HepG2 (cell line): ENCODE data around the gene SRSF8. TPM values are rescaled to one million over a fixed set of nuclear protein-coding genes. Genes with fewer than 3 reads are reported as not detected.
"Not testable (repeated sequence)": the region's sequence is repeated elsewhere in the genome, so short reads cannot be mapped to it uniquely, and the experiment has no call there.

ENCODE experiments used
- ATAC-seq: fragments of 200-7000 bp; cut with Tn5 transposase; 3 replicates; pipeline ENCODE4 v1.9.1; 2020; ENCODE audit warnings: mild to moderate bottlenecking, moderate library complexity
- BruUV-seq: library from RNA; stranded (reverse); fragments of 400-500 nt; replicated peaks from 2 replicates; lab custom pipeline; 2021; lab: Mats Ljungman, UMichigan
- CTCF ChIA-PET: fragments of 300-600 bp; formaldehyde crosslinking; extraction: SDS; loops from one replicate; lab custom pipeline; 2021; ENCODE audit warnings: low total read pairs, inconsistent platforms, low intra/inter-chr PET ratio; lab: Yijun Ruan, JAX
- POLR2A ChIA-PET: fragments of 350-600 bp; sonication (Branson Sonifier 250); formaldehyde crosslinking; loops from one replicate; lab custom pipeline; 2020; ENCODE audit warnings: antibody characterized with exemption, inconsistent platforms; lab: Yijun Ruan, JAX
- DNase-seq: peaks from one replicate; pipeline ENCODE4 v3.0.0-alpha.2; 2015; ENCODE audit warnings: low spot score
- FAIRE-seq: peaks from 3 replicates; lab custom pipeline; 2011; peaks lifted over from hg19 to GRCh38; lab: Jason Lieb, UNC
- H2AFZ ChIP-seq: one replicate; pipeline ENCODE4 v1.6.1; 2011; ENCODE audit warnings: low read length, inconsistent platforms
- H3K27ac ChIP-seq: fragments of 300-600 bp; 3 replicates; pipeline ENCODE4 v1.8.0; 2011; ENCODE audit warnings: mixed run types, mild to moderate bottlenecking, mixed read lengths, low read length, inconsistent platforms; ENCODE audit not compliant: insufficient read depth; ENCODE audit errors: extremely low read length
- H3K27me3 ChIP-seq, 2 experiments: fragments of 200-600 bp in 1 of 2; 2 replicates in 1 of 2; 3 replicates in 1 of 2; pipeline versions ENCODE4 v1.6.0 to v1.8.0; 2011; ENCODE audit warnings: low read length in 2 of 2, mild to moderate bottlenecking in 2 of 2, moderate library complexity in 2 of 2, inconsistent platforms in 1 of 2; ENCODE audit not compliant: insufficient read depth in 2 of 2, control insufficient read depth in 1 of 2
- H3K36me3 ChIP-seq, 2 experiments: fragments of 200-600 bp in 1 of 2; replicated peaks in 1 of 2; 2 replicates in 1 of 2; 3 replicates in 1 of 2; pipeline versions ENCODE4 v1.5.1 to v1.8.0; 2011; ENCODE audit warnings: low read length in 2 of 2, inconsistent platforms in 1 of 2; ENCODE audit not compliant: insufficient read depth in 2 of 2, control insufficient read depth in 1 of 2
- H3K4me1 ChIP-seq: 2 replicates; pipeline ENCODE4 v1.5.1; 2012; ENCODE audit warnings: low read length, inconsistent platforms; ENCODE audit not compliant: insufficient read depth
- H3K4me2 ChIP-seq: 2 replicates; pipeline ENCODE4 v1.6.0; 2011; ENCODE audit warnings: low read depth, low read length, inconsistent platforms
- H3K4me3 ChIP-seq, 3 experiments: fragments of 200-600 bp in 1 of 3; sonication (generic), shearing (Covaris generic) in 1 of 3; replicated peaks in 1 of 3; 2 replicates each; pipeline ENCODE4 v1.5.1; 2011 to 2016; ENCODE audit warnings: low read length in 3 of 3, inconsistent platforms in 2 of 3, low read depth in 2 of 3, mild to moderate bottlenecking in 2 of 3, control low read depth in 1 of 3, mixed read lengths in 1 of 3; ENCODE audit not compliant: insufficient read depth in 1 of 3
- H3K79me2 ChIP-seq: one replicate; pipeline ENCODE4 v1.6.1; 2011; ENCODE audit warnings: low read length, inconsistent platforms; ENCODE audit not compliant: insufficient read depth
- H3K9ac ChIP-seq: 2 replicates; pipeline ENCODE4 v1.6.0; 2011; ENCODE audit warnings: mild to moderate bottlenecking, low read depth, low read length, inconsistent platforms; ENCODE audit not compliant: insufficient read depth
- H3K9me3 ChIP-seq: 2 replicates; pipeline ENCODE4 v1.5.1; 2012; ENCODE audit warnings: mild to moderate bottlenecking, low read length
- H4K20me1 ChIP-seq: 2 replicates; pipeline ENCODE4 v1.6.0; 2011; ENCODE audit warnings: inconsistent platforms, mild to moderate bottlenecking, low read length, moderate library complexity; ENCODE audit not compliant: insufficient read depth
- SIX4 ChIP-seq: sonication (generic); formaldehyde crosslinking; IDR thresholded peaks from 2 replicates; pipeline ENCODE4 v1.4.0; 2020; ENCODE audit warnings: missing genetic modification reagents
- ZSCAN9 ChIP-seq: IDR thresholded peaks from 2 replicates; pipeline ENCODE4 v1.6.1; 2016; ENCODE audit warnings: borderline replicate concordance
- WGBS: methylation state at CpG from one replicate; pipeline ENCODE4 v1.1.6; 2017; ENCODE audit warnings: low lambda C conversion rate; 5-methylcytosine and 5-hydroxymethylcytosine counted together
- in situ Hi-C: cut with HindIII; loops from 2 replicates; pipeline ENCODE4 v1.10.0; 2017; ENCODE audit warnings: low pct_unique_long_range_greater_than_20kb; ENCODE audit not compliant: extremely low pct_ligation_motif_present
- intact Hi-C: fragments of 100-400 bp; cut with micrococcal nuclease; formaldehyde crosslinking; loops from one replicate; pipeline ENCODE4 v1.10.0; 2022; ENCODE audit not compliant: unreplicated experiment
- polyA plus RNA-seq, 8 experiments: library from polyadenylated mRNA; depleted of rRNA in 3 of 8; stranded (reverse) in 7 of 8; unstranded in 1 of 8; fragments of >200 nt; fragmentation: Illumina TruSeq in 4 of 8; extraction: Trizol in 4 of 8; gene quantifications; 2 replicates each; pipeline versions ENCODE4 v1.2.1 to v1.2.3, GENCODE V29; 2011 to 2016; ENCODE audit warnings: low read depth in 4 of 8, missing spikeins in 1 of 8, mixed read lengths in 1 of 8; ENCODE audit not compliant: insufficient read depth in 1 of 8
- total RNA-seq, 5 experiments: library from RNA; depleted of rRNA; stranded (reverse); fragments of >200 nt; fragmentation: Illumina TruSeq; extraction: Trizol; gene quantifications; 2 replicates each; pipeline ENCODE4 v1.2.3, GENCODE V29; 2016; ENCODE audit warnings: low read depth in 1 of 5

The SRSF8 gene
- total and polyA plus RNA-seq, 2 of the 13 experiments (the other 11 are each of a cell fraction or from before 2014, with no cell fraction given) = 21.8 to 25.8 TPM

DNA sequence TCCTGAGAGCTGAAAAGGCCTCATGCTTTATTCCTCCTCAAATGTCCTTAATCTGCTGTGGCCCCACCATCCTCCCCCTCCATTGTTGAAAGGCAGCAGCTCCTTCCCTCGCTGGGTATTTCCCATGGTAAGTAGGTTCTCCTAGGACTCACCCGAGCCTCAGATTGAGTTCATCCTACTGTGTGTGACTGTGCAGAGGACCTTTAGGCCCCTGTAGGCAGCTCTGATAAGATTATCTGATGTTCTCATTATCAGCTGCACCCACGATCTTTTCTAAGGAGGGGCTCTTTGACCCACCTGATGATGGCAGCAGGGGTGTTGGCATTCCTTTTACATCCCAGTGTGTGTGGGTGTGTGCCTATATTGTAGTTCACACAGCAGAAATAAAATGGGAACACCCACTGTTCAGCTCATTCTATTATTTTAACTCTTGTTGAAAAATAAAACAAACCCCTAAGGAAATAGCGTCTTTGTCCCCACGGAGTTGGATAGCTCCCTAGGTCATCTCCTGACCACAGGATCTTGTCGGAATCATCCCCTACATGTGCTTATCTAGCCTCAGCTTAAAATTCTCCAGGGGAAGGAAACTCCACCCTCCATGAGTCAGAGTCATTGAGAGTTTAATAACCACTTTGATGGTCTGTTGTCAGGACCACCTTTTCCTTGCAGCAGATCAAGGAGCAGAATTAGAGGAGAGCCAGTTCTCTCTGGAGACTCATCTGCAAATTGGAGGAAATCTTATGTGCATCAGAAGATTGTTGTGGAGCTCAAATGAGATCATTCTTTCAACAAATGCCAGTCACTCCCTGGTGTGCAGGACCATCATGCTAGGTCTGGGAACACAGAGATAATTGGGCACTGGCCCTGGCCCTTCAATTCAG lies 42.2 kb downstream of the SRSF8 start:
- Histone ChIP-seq H3K4me3 (no peak overlapping the region), H3K4me1 (no peaks in the 10 kb centered on the region), H3K9ac (no peak overlapping the region), H3K27me3 (no peaks in the 10 kb centered on the region), H3K79me2 (no peaks in the 10 kb centered on the region), H2AFZ (no peak overlapping the region), H3K27ac (no peak overlapping the region), H3K9me3 (no peaks in the 10 kb centered on the region), H3K4me2 (no peak overlapping the region), H3K36me3 (no peaks in the 10 kb centered on the region), H4K20me1 (no peaks in the 10 kb centered on the region)
- ATAC-seq = no peak
- CTCF ChIA-PET = no interaction called here
- no peak for FAIRE-seq
- POLR2A ChIA-PET = no interaction called here
- in situ Hi-C loops (no loop called here), intact Hi-C loops (no loop called here)
- DNase-seq = no peak
- 70% methylated on average over 6 of the region's 6 CpGs for WGBS
- no TSS peak for BruUV-seq
- TF ChIP-seq SIX4 (CRISPR knock-in tag) (no peak), ZSCAN9 (CRISPR knock-in tag) (no peak)

DNA sequence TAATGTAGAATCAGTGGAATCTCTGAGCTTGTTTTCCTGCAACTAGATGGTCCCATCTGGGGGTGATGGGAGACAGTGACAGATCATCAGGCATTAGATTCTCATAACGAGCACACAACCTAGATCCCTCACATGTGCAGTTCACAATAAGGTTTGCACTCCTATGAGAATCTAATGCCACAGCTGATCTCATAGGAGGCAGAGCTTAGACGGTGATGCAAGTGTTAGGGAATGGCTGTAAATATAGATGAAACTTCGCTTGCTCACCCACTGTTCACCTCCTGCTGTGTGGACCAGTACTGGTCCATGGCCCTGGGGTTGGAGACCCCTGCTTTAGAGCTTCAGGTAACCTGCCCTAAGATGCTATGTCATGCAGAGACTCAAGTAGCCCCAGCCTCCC lies 44.8 kb downstream of the SRSF8 start:
- H3K4me3 ChIP-seq, H4K20me1 ChIP-seq, in situ Hi-C loops, intact Hi-C loops, H2AFZ ChIP-seq, FAIRE-seq, H3K27me3 ChIP-seq, H3K36me3 ChIP-seq, H3K4me2 ChIP-seq, BruUV-seq, H3K79me2 ChIP-seq, CTCF ChIA-PET, H3K27ac ChIP-seq, H3K4me1 ChIP-seq, ATAC-seq, H3K9me3 ChIP-seq, H3K9ac ChIP-seq, POLR2A ChIA-PET, DNase-seq: not testable (repeated sequence)
- 55% methylated on average over 3 of the region's 3 CpGs for WGBS
